HG03135 (cell line): ENCODE measurements around the gene PDE3B.
"Not testable (repeated sequence)": the region's sequence is repeated elsewhere in the genome, so short reads cannot be mapped to it uniquely, and the experiment has no call there.

Experiments
- ATAC-seq: cut with Tn5 transposase; IDR thresholded peaks from one replicate; pipeline ENCODE4 v1.9.1; 2021; ENCODE audit warnings: mild to moderate bottlenecking, moderate library complexity; ENCODE audit not compliant: unreplicated experiment

The PDE3B gene

GRCh38 chr11:14793546-14793945, 149.9 kb downstream of the PDE3B start:
- ATAC-seq = no peak

GRCh38 chr11:14796028-14796427, 152.4 kb downstream of the PDE3B start:
- ATAC-seq = not testable (repeated sequence)

GRCh38 chr11:14803846-14804245, 160.2 kb downstream of the PDE3B start:
- ATAC-seq = no peak

- ATAC-seq = no peak
Measured at GRCh38 chr11:14809466-14809865, 165.9 kb downstream of the PDE3B start.

- no peak for ATAC-seq
Measured at GRCh38 chr11:14812757-14813156, 169.2 kb downstream of the PDE3B start.

- no peak for ATAC-seq
Measured at GRCh38 chr11:14813516-14813915, 169.9 kb downstream of the PDE3B start.

- ATAC-seq = no peak
Measured at GRCh38 chr11:14818779-14819178, 175.2 kb downstream of the PDE3B start.

- no peak for ATAC-seq
Measured at GRCh38 chr11:14819596-14819995, 176.0 kb downstream of the PDE3B start.

GRCh38 chr11:14821031-14821430, 177.4 kb downstream of the PDE3B start:
- no peak for ATAC-seq

- ATAC-seq = no peak
Measured at GRCh38 chr11:14826600-14826999, 183.0 kb downstream of the PDE3B start.

- no peak for ATAC-seq
Measured at GRCh38 chr11:14835496-14836492, 192.2 kb downstream of the PDE3B start.

- ATAC-seq = no peak
Measured at GRCh38 chr11:14842002-14842401, 198.4 kb downstream of the PDE3B start.

GRCh38 chr11:14852571-14853177, 209.1 kb downstream of the PDE3B start:
- ATAC-seq = no peak

- no peak for ATAC-seq
Measured at GRCh38 chr11:14854057-14854456, 210.5 kb downstream of the PDE3B start.

- ATAC-seq = no peak
Measured at GRCh38 chr11:14855890-14856289, 212.3 kb downstream of the PDE3B start.

- ATAC-seq = no peak
Measured at GRCh38 chr11:14857621-14858020, 214.0 kb downstream of the PDE3B start.

GRCh38 chr11:14858404-14858803, 214.8 kb downstream of the PDE3B start:
- no peak for ATAC-seq

GRCh38 chr11:14860511-14860910, 216.9 kb downstream of the PDE3B start:
- ATAC-seq = no peak

- ATAC-seq = no peak
Measured at GRCh38 chr11:14861680-14862079, 218.1 kb downstream of the PDE3B start.

- ATAC-seq = not testable (repeated sequence)
Measured at GRCh38 chr11:14863775-14864174, 220.2 kb downstream of the PDE3B start.

GRCh38 chr11:14872032-14872431, 228.4 kb downstream of the PDE3B start:
- no peak for ATAC-seq

- ATAC-seq = no peak
Measured at GRCh38 chr11:14873632-14874031, 230.0 kb downstream of the PDE3B start.
